Cardiac fibroblast (primary cell): ENCODE measurements around the gene MSLN.

Source experiments
- DNase-seq, 2 donors: peaks; one replicate each; pipeline versions ENCODE4 v3.0.0 to v3.0.0-alpha.2; 2010; ENCODE audit warnings: low read depth in 2 of 2
- H3K4me3 ChIP-seq, 2 donors: replicated peaks in 1 of 2; 1 replicate in 1 of 2; 2 replicates in 1 of 2; pipeline ENCODE4 v1.5.1; 2011; ENCODE audit warnings: low read depth in 2 of 2, low read length in 2 of 2, mild to moderate bottlenecking in 2 of 2, moderate library complexity in 1 of 2
- TF ChIP-seq, protein P1 (sequence below): IDR thresholded peaks from one replicate; pipeline ENCODE4 v1.5.1; 2011; ENCODE audit warnings: low read depth, mild to moderate bottlenecking, low read length, inconsistent platforms

Gene MSLN

GRCh38 chr16:813204-813915 lies 52.8 kb downstream of the MSLN start:
- TF ChIP-seq, protein P1, sequence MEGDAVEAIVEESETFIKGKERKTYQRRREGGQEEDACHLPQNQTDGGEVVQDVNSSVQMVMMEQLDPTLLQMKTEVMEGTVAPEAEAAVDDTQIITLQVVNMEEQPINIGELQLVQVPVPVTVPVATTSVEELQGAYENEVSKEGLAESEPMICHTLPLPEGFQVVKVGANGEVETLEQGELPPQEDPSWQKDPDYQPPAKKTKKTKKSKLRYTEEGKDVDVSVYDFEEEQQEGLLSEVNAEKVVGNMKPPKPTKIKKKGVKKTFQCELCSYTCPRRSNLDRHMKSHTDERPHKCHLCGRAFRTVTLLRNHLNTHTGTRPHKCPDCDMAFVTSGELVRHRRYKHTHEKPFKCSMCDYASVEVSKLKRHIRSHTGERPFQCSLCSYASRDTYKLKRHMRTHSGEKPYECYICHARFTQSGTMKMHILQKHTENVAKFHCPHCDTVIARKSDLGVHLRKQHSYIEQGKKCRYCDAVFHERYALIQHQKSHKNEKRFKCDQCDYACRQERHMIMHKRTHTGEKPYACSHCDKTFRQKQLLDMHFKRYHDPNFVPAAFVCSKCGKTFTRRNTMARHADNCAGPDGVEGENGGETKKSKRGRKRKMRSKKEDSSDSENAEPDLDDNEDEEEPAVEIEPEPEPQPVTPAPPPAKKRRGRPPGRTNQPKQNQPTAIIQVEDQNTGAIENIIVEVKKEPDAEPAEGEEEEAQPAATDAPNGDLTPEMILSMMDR, result peak; percentile 53
- DNase-seq, result peak; percentile 28 to 34
- peak overlapping the region in 1 of 2 donors; percentile 19 for H3K4me3 ChIP-seq

DNA sequence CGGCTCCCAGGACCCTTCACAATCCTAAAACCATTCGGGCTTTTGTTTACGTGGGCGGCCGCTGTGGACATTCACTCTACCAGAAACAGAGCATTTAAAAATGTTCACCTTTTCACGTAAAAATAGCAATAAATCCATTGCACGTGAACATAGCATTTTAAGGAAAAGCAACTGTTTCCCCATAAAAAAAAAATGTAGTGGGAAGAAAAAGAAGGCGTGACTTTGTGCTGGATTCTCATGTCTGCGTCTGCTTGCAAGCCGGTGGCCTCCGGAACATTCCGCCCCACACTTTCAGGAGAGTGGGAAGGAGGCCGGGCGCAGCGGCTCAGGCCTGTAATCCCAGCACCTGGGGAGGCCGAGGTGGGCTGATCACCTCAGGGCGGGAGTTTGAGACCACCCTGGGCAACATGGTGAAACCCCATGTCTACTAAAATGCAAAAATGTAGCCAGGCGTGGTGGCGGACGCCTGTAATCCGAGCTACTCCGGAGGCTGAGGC lies 53.4 kb downstream of the MSLN start:
- TF ChIP-seq, protein P1, result no peak
- no peak for DNase-seq
- H3K4me3 ChIP-seq, result no peak overlapping the region

GRCh38 chr16:814974-815373 lies 54.4 kb downstream of the MSLN start:
- no peak overlapping the region for H3K4me3 ChIP-seq
- TF ChIP-seq, protein P1, result no peak
- peak; percentile 11 to 54 for DNase-seq

- H3K4me3 ChIP-seq, result no peak overlapping the region
- no peak for DNase-seq
Observed at GRCh38 chr16:815861-816260, 55.3 kb downstream of the MSLN start.

DNA sequence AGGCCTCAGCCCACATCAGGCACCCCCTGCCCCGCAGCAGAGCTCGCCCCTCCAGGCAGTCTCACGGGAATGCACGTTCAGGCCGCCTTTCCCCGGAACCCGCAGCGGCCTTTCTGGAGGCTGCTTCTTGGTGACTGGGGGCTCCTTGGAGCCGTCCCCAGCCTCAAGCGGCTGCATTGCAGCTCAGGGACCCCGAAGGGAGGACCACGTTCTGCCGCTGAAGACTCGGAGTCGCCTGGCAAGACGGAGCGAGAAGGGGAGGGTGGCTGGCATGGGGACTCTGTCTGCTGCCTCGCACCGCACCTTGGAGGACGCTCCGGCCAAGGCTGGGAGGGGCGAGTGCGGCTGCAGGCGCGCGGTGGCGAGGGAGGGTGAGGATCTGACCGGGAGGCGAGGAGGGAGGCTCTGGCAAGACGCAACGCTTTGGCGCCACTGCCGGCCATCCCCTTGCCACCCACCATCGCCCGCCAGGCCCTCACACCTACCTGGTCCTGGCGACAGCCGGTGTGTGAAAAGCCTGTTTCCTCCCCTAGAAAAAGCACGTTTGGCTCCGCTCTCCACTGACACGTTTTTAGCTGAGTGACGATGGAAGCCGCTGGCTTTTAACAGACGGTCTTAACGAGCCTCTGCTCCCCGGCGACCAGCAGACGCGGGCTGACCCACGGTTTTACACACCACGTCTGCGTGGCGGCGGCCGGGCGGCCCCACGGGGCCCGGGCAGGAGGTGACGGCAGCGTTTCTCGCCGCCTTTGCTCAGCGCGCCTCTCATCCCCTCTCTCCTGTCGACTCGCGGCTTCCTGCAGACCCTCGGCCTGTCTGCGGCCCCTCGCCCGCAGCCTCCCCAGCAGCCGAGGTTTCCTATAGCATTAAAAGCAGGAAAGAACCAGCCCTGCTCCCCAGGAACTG lies 56.7 kb downstream of the MSLN start:
- TF ChIP-seq, protein P1, result no peak
- no peak for DNase-seq
- H3K4me3 ChIP-seq, result no peak overlapping the region

More at GRCh38 chr16:815861-816260, 55.3 kb downstream of the MSLN start:
- TF ChIP-seq, protein P1, result no peak

- TF ChIP-seq, protein P1, result no peak
- no peak overlapping the region for H3K4me3 ChIP-seq
Observed at GRCh38 chr16:818132-818531, 57.6 kb downstream of the MSLN start.

More at GRCh38 chr16:818132-818531, 57.6 kb downstream of the MSLN start:
- no peak for DNase-seq
